Lung (tissue), 12 donors: Measurements from ENCODE around the gene ANTKMT. TPM values are rescaled to one million over a fixed set of nuclear protein-coding genes. Genes with fewer than 3 reads are reported as not detected.

Experiments used
- ATAC-seq: fragments of 200-7000 bp; cut with Tn5 transposase; one replicate; pipeline ENCODE4 v1.9.1; 2020; ENCODE audit warnings: moderate number of reproducible peaks; ENCODE audit not compliant: insufficient read depth, low FRiP score
- DNase-seq, 3 donors: peaks; one replicate each; pipeline ENCODE4 v3.0.0-alpha.2; 2013 to 2017
- H3K27ac ChIP-seq, 2 donors: one replicate each; pipeline ENCODE4 v1.5.1; 2013; ENCODE audit warnings: mild to moderate bottlenecking in 2 of 2, moderate library complexity in 2 of 2, control low read depth in 1 of 2, inconsistent platforms in 1 of 2, low read depth in 1 of 2, low read length in 1 of 2
- H3K27me3 ChIP-seq, 3 donors: one replicate each; pipeline ENCODE4 v1.5.1; 2013; ENCODE audit warnings: low read length in 2 of 3; ENCODE audit not compliant: control insufficient read depth in 3 of 3, insufficient read depth in 3 of 3
- H3K36me3 ChIP-seq, 4 donors: one replicate each; pipeline ENCODE4 v1.5.1; 2013; ENCODE audit warnings: low read length in 4 of 4, mild to moderate bottlenecking in 1 of 4, moderate library complexity in 1 of 4; ENCODE audit not compliant: control insufficient read depth in 4 of 4, insufficient read depth in 4 of 4
- H3K4me1 ChIP-seq, 5 donors: one replicate each; pipeline ENCODE4 v1.5.1; 2013; ENCODE audit warnings: low read length in 5 of 5, mild to moderate bottlenecking in 2 of 5, moderate library complexity in 1 of 5; ENCODE audit not compliant: control insufficient read depth in 5 of 5, insufficient read depth in 5 of 5
- H3K4me3 ChIP-seq: one replicate; pipeline ENCODE4 v1.5.1; 2013; ENCODE audit warnings: mild to moderate bottlenecking, control low read depth, moderate library complexity
- H3K9ac ChIP-seq, 2 donors: one replicate each; pipeline ENCODE4 v1.5.1; 2013; ENCODE audit warnings: low read length in 2 of 2, control low read depth in 1 of 2; ENCODE audit not compliant: insufficient read depth in 1 of 2
- H3K9me3 ChIP-seq, 4 donors: one replicate each; pipeline ENCODE4 v1.5.1; 2013; ENCODE audit warnings: low read length in 3 of 4, mild to moderate bottlenecking in 1 of 4, moderate library complexity in 1 of 4; ENCODE audit not compliant: control insufficient read depth in 4 of 4, insufficient read depth in 3 of 4
- CTCF ChIP-seq: IDR thresholded peaks from 2 replicates; pipeline ENCODE4 v1.5.1; 2012; ENCODE audit warnings: mild to moderate bottlenecking; ENCODE audit errors: control extremely low read depth, extremely low read depth
- WGBS, 2 donors: extraction: QIAGEN DNeasy Blood & Tissue Kit; methylation state at CpG; one replicate each; pipeline ENCODE4 v1.1.7; 2013; 5-methylcytosine and 5-hydroxymethylcytosine counted together
- polyA plus RNA-seq, 2 donors: library from polyadenylated mRNA; stranded (reverse); fragments of 200-250 nt; gene quantifications; one replicate each; pipeline ENCODE4 v1.2.1, GENCODE V29; 2013
- total RNA-seq, 2 donors: library from RNA; depleted of rRNA in 1 of 2; stranded (reverse); fragments of >200 nt in 1 of 2; gene quantifications; one replicate each; pipeline ENCODE4 v1.2.1, GENCODE V29; 2014 to 2021
- donor health status: control.
- donor health status: control.
- donor health status: Bipolar disorder and iron deficiency.
- donor health status: healthy.
- donor health status: DM: yes; HTN: yes; CAD: no.

The ANTKMT gene
- total and polyA plus RNA-seq, 4 donors, result 9.2 to 65.7 (median 45.9) TPM

GRCh38 chr16:733382-734207, 12.6 kb downstream of the ANTKMT start:
- DNase-seq, result no peak
- ATAC-seq, result no peak

GRCh38 chr16:734208-734980, 13.4 kb downstream of the ANTKMT start:
- Histone ChIP-seq H3K27me3 (no peaks in the 10 kb centered on the region), H3K4me3 (no peak overlapping the region), H3K4me1 (no peaks in the 10 kb centered on the region), H3K36me3 (peaks cover 5 to 58% (median 14%) of the 10 kb centered on the region in 4 donors), H3K9me3 (no peaks in the 10 kb centered on the region), H3K27ac (no peak overlapping the region), H3K9ac (no peak overlapping the region)
- no peak for TF ChIP-seq CTCF
- WGBS, 2 donors, result 93 to 95% methylated on average over 49 of the region's 49 CpGs
- ATAC-seq, result no peak
- no peak for DNase-seq

More at GRCh38 chr16:733382-734207, 12.6 kb downstream of the ANTKMT start:
- no peaks in the 10 kb centered on the region for H3K27me3 ChIP-seq
- no peak for TF ChIP-seq CTCF
- peaks cover 0 to 3% (median under 1%) of the 10 kb centered on the region in 5 donors for H3K4me1 ChIP-seq
- no peaks in the 10 kb centered on the region for H3K9me3 ChIP-seq
- H3K4me3 ChIP-seq, result no peak overlapping the region
- H3K27ac ChIP-seq, result no peak overlapping the region
- peaks cover 5 to 58% (median 13%) of the 10 kb centered on the region in 4 donors for H3K36me3 ChIP-seq
- 85 to 90% methylated on average over 30 to 34 of the region's 34 CpGs for WGBS, 2 donors
- H3K9ac ChIP-seq, result no peak overlapping the region

- Histone ChIP-seq H3K4me3 (no peak overlapping the region), H3K36me3 (peaks cover 5 to 58% (median 14%) of the 10 kb centered on the region in 4 donors), H3K4me1 (peaks cover 0 to 8% (median 5%) of the 10 kb centered on the region in 5 donors), H3K9me3 (no peaks in the 10 kb centered on the region), H3K9ac (no peak overlapping the region), H3K27me3 (no peaks in the 10 kb centered on the region), H3K27ac (no peak overlapping the region)
- DNase-seq, result no peak
- WGBS, 2 donors, result 95% methylated on average over 25 of the region's 25 CpGs
- TF ChIP-seq CTCF, result no peak
- no peak for ATAC-seq
Observed at GRCh38 chr16:734981-735881, 14.3 kb downstream of the ANTKMT start.
